ENCODE data around the gene NEUROG3.
"Not testable (repeated sequence)": the region's sequence is repeated elsewhere in the genome, so short reads cannot be mapped to it uniquely, and the experiment has no call there.

Gene NEUROG3

GRCh38 chr10:69571618-69572158 lies 1.5 kb downstream of the NEUROG3 start:
- DNase-seq: no peak

DNA sequence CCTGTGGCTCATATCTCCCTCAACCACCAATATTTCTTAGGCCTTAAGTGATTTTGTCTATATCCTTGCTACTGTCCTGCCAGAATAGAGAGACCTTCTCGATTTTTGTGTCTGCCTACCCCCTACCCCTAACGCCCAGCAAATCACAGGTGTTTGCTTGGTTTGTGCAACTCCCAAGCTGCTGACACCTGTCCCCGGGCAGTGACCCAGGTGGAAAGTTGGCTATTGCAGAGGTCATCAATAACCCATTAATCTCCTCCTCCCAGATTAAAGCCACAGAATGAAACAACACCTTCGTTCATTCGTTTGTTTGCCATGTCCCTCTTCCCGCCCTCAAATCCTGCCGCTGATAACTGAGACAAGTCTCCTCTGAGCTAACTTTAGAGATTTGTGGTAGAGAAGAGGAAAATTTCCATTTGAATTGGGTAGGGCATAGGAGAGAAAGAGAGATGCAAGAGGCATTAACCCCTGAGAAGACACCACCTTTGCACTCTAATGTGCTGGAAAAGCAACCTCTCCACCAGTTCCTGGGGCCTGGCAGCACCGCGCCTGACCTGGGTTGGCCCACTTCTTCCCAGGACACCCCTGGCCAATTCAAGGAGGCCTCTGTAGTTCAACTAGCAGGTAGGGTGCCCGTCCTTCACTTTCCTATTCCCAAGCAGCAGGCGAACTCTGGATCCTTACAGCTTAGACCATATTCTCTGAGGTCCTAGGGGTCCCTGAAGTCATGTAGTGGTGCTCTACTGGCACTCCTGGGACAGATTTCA lies 3.0 kb downstream of the NEUROG3 start:
- DNase-seq: no peak

GRCh38 chr10:69569396-69569934 lies 3.8 kb downstream of the NEUROG3 start:
- no peak for DNase-seq

- DNase-seq: no peak
Observed at GRCh38 chr10:69568472-69569395, 4.5 kb downstream of the NEUROG3 start.

- DNase-seq: no peak
Observed at GRCh38 chr10:69567920-69568319, 5.3 kb downstream of the NEUROG3 start.

DNA sequence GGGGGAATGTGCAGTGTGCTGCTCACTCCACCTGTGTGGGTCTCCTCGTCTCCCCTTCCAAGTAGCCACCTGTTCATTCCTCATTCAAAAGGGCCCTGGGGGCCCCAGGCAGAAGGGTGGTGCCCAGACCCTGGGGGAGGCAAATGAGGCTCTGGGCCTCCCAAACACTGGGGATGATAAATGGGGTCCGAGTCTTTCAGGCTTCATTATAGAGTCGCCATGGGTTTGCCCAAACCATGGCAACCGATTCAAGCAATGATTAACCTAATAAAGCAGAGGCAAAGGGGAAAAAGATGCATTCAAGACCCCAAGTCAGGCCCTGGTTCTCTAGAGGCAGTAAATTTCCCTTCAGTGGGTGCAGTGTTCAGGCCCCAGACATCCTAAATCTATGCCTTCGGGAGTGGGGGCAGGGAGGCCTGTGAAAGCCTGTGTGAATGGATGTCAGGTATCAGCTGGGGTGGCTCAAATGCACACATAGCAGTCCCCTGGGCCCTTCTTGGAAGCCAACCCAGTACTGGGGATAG lies 10.4 kb downstream of the NEUROG3 start:
- no peak for DNase-seq

GRCh38 chr10:69559525-69559924 lies 13.7 kb downstream of the NEUROG3 start:
- DNase-seq: no peak

DNA sequence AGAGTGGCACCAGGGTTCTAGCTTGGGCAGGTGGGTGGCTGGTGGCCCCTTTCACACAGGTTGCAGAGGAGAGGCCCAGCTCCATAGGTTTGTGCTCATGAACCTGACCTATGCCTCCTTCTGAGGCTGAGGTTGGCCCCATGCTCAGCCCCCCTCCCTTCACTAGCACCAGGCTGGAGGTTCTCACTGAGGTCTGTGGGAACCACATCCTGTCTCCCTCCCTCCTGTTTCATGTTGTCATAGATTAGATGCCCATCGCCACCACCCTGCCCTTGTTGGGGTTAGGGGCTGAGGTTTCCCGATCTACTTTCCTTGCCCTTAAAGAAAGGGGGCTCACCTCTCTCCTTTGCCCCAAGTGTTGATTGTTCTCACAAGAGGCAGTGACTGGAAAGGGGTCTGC lies 14.7 kb downstream of the NEUROG3 start:
- DNase-seq: no peak

GRCh38 chr10:69554611-69555010 lies 18.6 kb downstream of the NEUROG3 start:
- no peak for DNase-seq

DNA sequence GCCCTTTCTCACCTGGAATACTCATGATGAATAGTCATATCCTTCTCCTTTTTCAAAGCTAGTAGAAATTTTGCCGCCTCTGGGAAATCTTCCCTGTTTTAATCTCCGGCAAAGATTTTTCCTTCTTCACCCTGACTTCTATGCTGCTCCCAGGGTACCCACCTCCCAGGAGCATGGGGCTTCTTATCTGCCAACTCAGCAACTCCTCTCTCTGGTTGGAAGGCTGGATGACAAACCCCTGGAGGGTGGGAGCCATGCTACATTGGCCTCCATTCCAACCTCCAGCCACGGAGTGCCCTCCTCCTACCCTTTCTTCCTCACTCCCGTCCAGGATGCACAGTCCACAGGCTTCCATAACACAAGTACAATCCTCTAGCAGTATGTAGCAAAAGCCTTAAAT lies 19.9 kb downstream of the NEUROG3 start:
- no peak for DNase-seq

- no peak for DNase-seq
Observed at GRCh38 chr10:69552268-69552667, 21.0 kb downstream of the NEUROG3 start.

- no peak for DNase-seq
Observed at GRCh38 chr10:69549959-69550358, 23.3 kb downstream of the NEUROG3 start.

GRCh38 chr10:69541463-69541862 lies 31.8 kb downstream of the NEUROG3 start:
- DNase-seq: no peak

DNA sequence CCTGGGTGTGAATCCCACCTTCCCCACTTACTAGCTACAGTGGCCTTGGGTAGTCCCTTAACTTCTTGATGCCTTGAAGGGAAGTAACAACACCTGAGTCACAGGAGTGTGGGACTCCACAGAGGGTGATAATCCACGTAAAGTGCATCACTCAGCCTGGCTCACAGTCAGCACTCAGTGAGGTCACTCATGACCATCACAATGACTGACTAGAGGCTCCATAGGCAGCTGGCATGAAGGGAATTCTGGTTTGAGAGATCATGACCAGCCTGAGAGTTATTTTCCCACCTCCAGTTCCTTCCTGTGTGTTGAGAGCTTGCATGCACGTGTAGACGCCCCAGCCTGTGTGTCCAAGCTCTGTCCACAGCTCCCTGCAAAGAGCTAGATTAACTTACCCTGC lies 34.8 kb downstream of the NEUROG3 start:
- no peak for DNase-seq

GRCh38 chr10:69537449-69537848 lies 35.8 kb downstream of the NEUROG3 start:
- no peak for DNase-seq

- not testable (repeated sequence) for DNase-seq
Observed at GRCh38 chr10:69536521-69536920, 36.7 kb downstream of the NEUROG3 start.

GRCh38 chr10:69533658-69534057 lies 39.6 kb downstream of the NEUROG3 start:
- no peak for DNase-seq

GRCh38 chr10:69527961-69528360 lies 45.3 kb downstream of the NEUROG3 start:
- no peak for DNase-seq

Measured in stimulated activated naive CD4-positive, alpha-beta T cell treated with Interleukin-2 at 50 U/mL for 16 hours (primary cell).